NOMO-1 (cell line): ENCODE measurements around the gene SERBP1.

ENCODE experiments used
- DNase-seq, 2 experiments: peaks; one replicate each; lab custom pipeline; 2025; ENCODE audit not compliant: unreplicated experiment in 2 of 2; lab: John Stamatoyannopoulos, UW

Gene SERBP1

GRCh38 chr1:67371043-67371442 lies 59.2 kb downstream of the SERBP1 start:
- no peak for DNase-seq

GRCh38 chr1:67368046-67368514 lies 62.1 kb downstream of the SERBP1 start:
- no peak for DNase-seq

- DNase-seq = no peak
These were observed 62.7 kb downstream of the SERBP1 start for GRCh38 chr1:67367370-67368045.

- DNase-seq = no peak
These were observed 68.6 kb downstream of the SERBP1 start for GRCh38 chr1:67361641-67362040.

- DNase-seq = no peak
These were observed 70.6 kb downstream of the SERBP1 start for GRCh38 chr1:67359592-67359991.
